H1 (cell line): ENCODE data around the gene SMIM33. TPM values are rescaled to one million over a fixed set of nuclear protein-coding genes. Genes with fewer than 3 reads are reported as not detected.

Experiments
- CTCF ChIA-PET: fragments of 300-600 bp; sonication (Branson Sonifier 250); formaldehyde crosslinking; loops from one replicate; lab custom pipeline; 2021; ENCODE audit not compliant: partially characterized antibody; lab: Charles Lee
- POLR2A ChIA-PET: fragments of 300-600 bp; sonication (Branson Sonifier 250); formaldehyde crosslinking; loops from one replicate; lab custom pipeline; 2021; ENCODE audit warnings: inconsistent platforms; ENCODE audit not compliant: partially characterized antibody; lab: Charles Lee
- DNase-seq, 2 experiments: peaks; one replicate each; pipeline versions ENCODE4 v3.0.0 to v3.0.0-alpha.2; 2010 to 2022; ENCODE audit warnings: low spot score in 2 of 2, low read depth in 1 of 2, mixed read lengths in 1 of 2
- FAIRE-seq: peaks from 2 replicates; lab custom pipeline; 2011; peaks lifted over from hg19 to GRCh38; lab: Jason Lieb, UNC
- H2AFZ ChIP-seq: 2 replicates; pipeline ENCODE4 v1.8.1; 2012; ENCODE audit warnings: low read length, inconsistent platforms
- H2AK5ac ChIP-seq: 2 replicates; pipeline ENCODE4 v1.6.1; 2013; ENCODE audit warnings: low read depth, low read length
- H2BK120ac ChIP-seq: replicated peaks from 2 replicates; pipeline ENCODE3; 2013; ENCODE audit warnings: low read depth, low read length, inconsistent platforms
- H2BK12ac ChIP-seq: 2 replicates; pipeline ENCODE4 v1.6.1; 2013; ENCODE audit warnings: low read depth, low read length
- H2BK15ac ChIP-seq: 2 replicates; pipeline ENCODE4 v1.6.1; 2013; ENCODE audit warnings: low read length
- H2BK20ac ChIP-seq: 2 replicates; pipeline ENCODE4 v1.6.1; 2013; ENCODE audit warnings: low read length
- H2BK5ac ChIP-seq: 2 replicates; pipeline ENCODE4 v1.6.1; 2013; ENCODE audit warnings: low read depth, low read length
- H3K14ac ChIP-seq: 2 replicates; pipeline ENCODE4 v1.6.1; 2013; ENCODE audit warnings: inconsistent platforms; ENCODE audit not compliant: insufficient read length
- H3K18ac ChIP-seq: 2 replicates; pipeline ENCODE4 v1.6.1; 2013; ENCODE audit warnings: low read length; ENCODE audit errors: extremely low read depth
- H3K23ac ChIP-seq: 2 replicates; pipeline ENCODE4 v1.6.1; 2013; ENCODE audit warnings: inconsistent platforms; ENCODE audit not compliant: insufficient read length
- H3K23me2 ChIP-seq: 2 replicates; pipeline ENCODE4 v1.6.1; 2013; ENCODE audit warnings: low read depth, low read length
- H3K27ac ChIP-seq: 2 replicates; pipeline ENCODE4 v1.6.1; 2011; ENCODE audit warnings: low read depth, low read length, inconsistent platforms
- H3K27me3 ChIP-seq, 4 experiments: replicated peaks in 1 of 4; 1 replicate in 1 of 4; 2 replicates in 3 of 4; pipeline versions ENCODE4 v1.6.1 to v1.8.1; 2011 to 2013; ENCODE audit warnings: low read length in 3 of 4, mild to moderate bottlenecking in 3 of 4, inconsistent platforms in 2 of 4, mixed read lengths in 2 of 4, moderate library complexity in 1 of 4; ENCODE audit not compliant: control insufficient read depth in 3 of 4, insufficient read depth in 3 of 4; ENCODE audit errors: extremely low read depth in 1 of 4
- H3K36me3 ChIP-seq, 4 experiments: 2 replicates each; pipeline versions ENCODE4 v1.6.1 to v1.8.1; 2011 to 2013; ENCODE audit warnings: mild to moderate bottlenecking in 4 of 4, low read length in 3 of 4, moderate library complexity in 2 of 4, control low read depth in 1 of 4, inconsistent platforms in 1 of 4; ENCODE audit not compliant: insufficient read depth in 4 of 4, control insufficient read depth in 2 of 4
- H3K4ac ChIP-seq: replicated peaks from 2 replicates; pipeline ENCODE3; 2013; ENCODE audit warnings: low read length, low read depth, mixed read lengths, inconsistent platforms; ENCODE audit not compliant: insufficient read length
- H3K4me1 ChIP-seq, 4 experiments: replicated peaks in 1 of 4; 1 replicate in 1 of 4; 2 replicates in 3 of 4; pipeline versions ENCODE4 v1.6.1 to v1.8.1; 2011 to 2013; ENCODE audit warnings: low read length in 3 of 4, inconsistent platforms in 2 of 4, mixed read lengths in 1 of 4; ENCODE audit not compliant: insufficient read depth in 4 of 4, control insufficient read depth in 3 of 4
- H3K4me2 ChIP-seq, 2 experiments: 2 replicates each; pipeline versions ENCODE4 v1.6.1 to v1.8.1; 2011 to 2013; ENCODE audit warnings: low read depth in 2 of 2, low read length in 2 of 2, control low read depth in 1 of 2, inconsistent platforms in 1 of 2, mild to moderate bottlenecking in 1 of 2; ENCODE audit not compliant: insufficient read depth in 1 of 2
- H3K4me3 ChIP-seq, 4 experiments: fragments of 200-600, 300-600 bp in 1 of 4; sonication (generic), shearing (Covaris generic), sonication (Bioruptor Twin) in 1 of 4; 2 replicates each; pipeline versions ENCODE4 v1.5.1 to v1.8.1; 2011 to 2016; ENCODE audit warnings: low read length in 4 of 4, low read depth in 3 of 4, control low read depth in 2 of 4, inconsistent platforms in 2 of 4, mild to moderate bottlenecking in 2 of 4, mixed read lengths in 1 of 4, moderate library complexity in 1 of 4; ENCODE audit not compliant: insufficient read depth in 2 of 4; ENCODE audit errors: extremely low read depth in 1 of 4
- H3K56ac ChIP-seq: replicated peaks from 2 replicates; pipeline ENCODE3; 2013; ENCODE audit warnings: low read depth, mild to moderate bottlenecking, mixed read lengths, low read length, inconsistent platforms; ENCODE audit not compliant: insufficient read length
- H3K79me1 ChIP-seq: 2 replicates; pipeline ENCODE4 v1.6.1; 2013; ENCODE audit warnings: low read depth, low read length, control low read depth
- H3K79me2 ChIP-seq, 2 experiments: 2 replicates each; pipeline versions ENCODE4 v1.6.1 to v1.8.1; 2012 to 2013; ENCODE audit warnings: low read length in 2 of 2, mild to moderate bottlenecking in 2 of 2, inconsistent platforms in 1 of 2; ENCODE audit not compliant: insufficient read depth in 2 of 2, control insufficient read depth in 1 of 2
- H3K9ac ChIP-seq, 4 experiments: replicated peaks in 1 of 4; 1 replicate in 1 of 4; 2 replicates in 3 of 4; pipeline versions ENCODE4 v1.6.1 to v1.8.1; 2011 to 2013; ENCODE audit warnings: low read depth in 3 of 4, low read length in 3 of 4, control low read depth in 2 of 4, mild to moderate bottlenecking in 2 of 4, moderate library complexity in 2 of 4, inconsistent platforms in 1 of 4; ENCODE audit errors: extremely low read depth in 1 of 4
- H3K9me3 ChIP-seq, 2 experiments: 2 replicates each; pipeline versions ENCODE4 v1.6.1 to v1.8.1; 2012 to 2013; ENCODE audit warnings: mild to moderate bottlenecking in 2 of 2, moderate library complexity in 2 of 2, control low read depth in 1 of 2, inconsistent platforms in 1 of 2, low read depth in 1 of 2, low read length in 1 of 2, mixed read lengths in 1 of 2; ENCODE audit not compliant: insufficient read depth in 2 of 2
- H4K20me1 ChIP-seq, 2 experiments: replicated peaks in 1 of 2; 2 replicates each; pipeline versions ENCODE3 to v1.8.1; 2011 to 2013; ENCODE audit warnings: inconsistent platforms in 2 of 2, low read length in 2 of 2, mild to moderate bottlenecking in 1 of 2; ENCODE audit not compliant: insufficient read depth in 2 of 2, control insufficient read depth in 1 of 2
- H4K5ac ChIP-seq: 2 replicates; pipeline ENCODE4 v1.6.1; 2013; ENCODE audit warnings: low read length, low read depth, mixed read lengths, inconsistent platforms; ENCODE audit not compliant: insufficient read length
- H4K8ac ChIP-seq: 2 replicates; pipeline ENCODE4 v1.8.0; 2013; ENCODE audit warnings: mild to moderate bottlenecking, moderate library complexity, low read length, inconsistent platforms; ENCODE audit not compliant: insufficient read depth; ENCODE audit errors: extremely low read depth
- H4K91ac ChIP-seq: replicated peaks from 2 replicates; pipeline ENCODE3; 2013; ENCODE audit warnings: low read length, mixed read lengths, inconsistent platforms; ENCODE audit not compliant: insufficient read length
- BACH1 ChIP-seq: IDR thresholded peaks from 2 replicates; pipeline ENCODE4 v1.6.1; 2012; ENCODE audit warnings: low read length, improper control_type of control experiment
- CHD2 ChIP-seq: IDR thresholded peaks from 2 replicates; pipeline ENCODE4 v1.6.1; 2012; ENCODE audit warnings: low read length, improper control_type of control experiment
- SIN3A ChIP-seq, 2 experiments: IDR thresholded peaks in 1 of 2; conservative IDR thresholded peaks in 1 of 2; 2 replicates each; pipeline ENCODE4 v1.6.1; 2011 to 2012; ENCODE audit warnings: low read length in 2 of 2, improper control_type of control experiment in 1 of 2, low read depth in 1 of 2, mild to moderate bottlenecking in 1 of 2
- SP1 ChIP-seq: IDR thresholded peaks from 2 replicates; pipeline ENCODE4 v1.6.1; 2011; ENCODE audit warnings: low read depth, low read length
- WGBS, 2 experiments: shearing (Covaris generic) in 1 of 2; methylation state at CpG; one replicate each; pipeline versions ENCODE4 v1.1.6 to v1.1.7; 2013 to 2015; ENCODE audit warnings: low lambda C conversion rate in 2 of 2, mixed read lengths in 2 of 2, inconsistent platforms in 1 of 2, low coverage in 1 of 2, missing lambda C conversion rate in 1 of 2; ENCODE audit not compliant: insufficient replicate concordance in 2 of 2, insufficient coverage in 1 of 2, insufficient read length in 1 of 2; ENCODE audit errors: extremely low coverage in 1 of 2, missing lambda C conversion rate in 1 of 2; 5-methylcytosine and 5-hydroxymethylcytosine counted together
- polyA plus RNA-seq, 7 experiments: library from polyadenylated mRNA; depleted of rRNA in 3 of 7; stranded (reverse) in 5 of 7; unstranded in 2 of 7; fragments of >200 nt in 5 of 7; fragments of 200-250 nt in 2 of 7; gene quantifications; 1 replicate in 5 of 7; 2 replicates in 1 of 7; 4 replicates in 1 of 7; pipeline versions ENCODE4 v1.2.1 to v1.2.3, GENCODE V29; 2011 to 2013; ENCODE audit warnings: missing spikeins in 2 of 7, mixed read lengths in 2 of 7
- total RNA-seq: library from RNA; stranded (reverse); fragmentation: NEBNext Ultra II Directional; extraction: Animal tissue kit (Norgen Biotek cat#: 25700); gene quantifications from 2 replicates; pipeline ENCODE4 v1.2.1, GENCODE V29; 2021

The SMIM33 gene
- total and polyA plus RNA-seq, 2 of the 8 experiments (the other 6 are each of a cell fraction or from before 2014, with no cell fraction given), result not detected

GRCh38 chr5:139472386-139473030, 1.7 kb downstream of the SMIM33 start:
- POLR2A ChIA-PET, result interaction anchor here (1.0 to 2.1 kb wide), 8 partner anchors 13 to 89 kb away, joined by 3 to 10 read pairs (median 4); partner anchors contain the start of genes DNAJC18 and UBE2D2
- H2BK5ac ChIP-seq, result peak overlapping the region; percentile 90; the same call in 1 of the 2 replicates
- H3K4me1 ChIP-seq, result peaks cover 6 to 33% (median 14%) of the 10 kb centered on the region in 4 experiments
- H3K9ac ChIP-seq, result no peak overlapping the region; a peak in 1 of 7 replicates
- H3K4ac ChIP-seq, result peak overlapping the region; percentile 65
- CTCF ChIA-PET, result interaction anchor here (0.7 to 1.9 kb wide), 4 partner anchors 9 to 73 kb away, joined by 3 to 10 read pairs (median 6); partner anchors contain the start of gene STING1
- peak overlapping the region; percentile 76; the same call in 1 of the 2 replicates for H2AK5ac ChIP-seq
- no peak overlapping the region for H4K5ac ChIP-seq
- peak overlapping the region; percentile 86 for H2BK120ac ChIP-seq
- 0 out of 7 replicates have a peak, but pooled peaks cover 0 to 2% (median 0%) of the 10 kb centered on the region in 4 experiments for H3K27me3 ChIP-seq
- H3K56ac ChIP-seq, result no peak overlapping the region
- 0 out of 2 replicates have a peak overlapping the region, but pooled peaks have one; percentile 1 for H2AFZ ChIP-seq
- no peaks in the 10 kb centered on the region for H3K23me2 ChIP-seq
- no peaks in the 10 kb centered on the region for H3K79me2 ChIP-seq
- H3K9me3 ChIP-seq, result no peaks in the 10 kb centered on the region
- 67% methylated on average over 14 of the region's 15 CpGs; no CpG with 5 or more reads in 1 of the 2 experiments for WGBS, 2 experiments
- peak overlapping the region in 1 of 4 experiments; percentile 9; a peak in 1 of 8 replicates for H3K4me3 ChIP-seq
- DNase-seq (no peak), FAIRE-seq (no peak)
- H2BK20ac ChIP-seq, result peak overlapping the region; percentile 98; the same call in 1 of the 2 replicates
- peak overlapping the region; percentile 98; the same call in 1 of the 2 replicates for H2BK15ac ChIP-seq
- H4K20me1 ChIP-seq, result no peaks in the 10 kb centered on the region
- H3K14ac ChIP-seq, result no peak overlapping the region
- no peak overlapping the region; the same call in 1 of the 2 replicates for H4K8ac ChIP-seq
- H4K91ac ChIP-seq, result peak overlapping the region; percentile 45
- no peak overlapping the region for H3K23ac ChIP-seq
- no peaks in the 10 kb centered on the region for H3K36me3 ChIP-seq
- H3K18ac ChIP-seq, result peak overlapping the region; percentile 91
- H2BK12ac ChIP-seq, result peak overlapping the region; percentile 90
- H3K27ac ChIP-seq, result 0 out of 2 replicates have a peak overlapping the region, but pooled peaks have one; percentile 34
- peak overlapping the region; percentile 25 to 26; a peak in 3 of 4 replicates for H3K4me2 ChIP-seq
- H3K79me1 ChIP-seq, result no peaks in the 10 kb centered on the region
- TF ChIP-seq SIN3A (conservative IDR thresholded peaks at IDR 0.05 in 1 of 2, IDR thresholded peaks at IDR 0.05 in 1 of 2; ENCODE audit: low read depth in 1 of 2, low read length in 2 of 2) (no peak), SP1 (no peak), CHD2 (no peak), BACH1 (no peak)
